K562 (cell line): ENCODE results near the gene GRK4. TPM values are rescaled to one million over a fixed set of nuclear protein-coding genes. Genes with fewer than 3 reads are reported as not detected.
"Not testable (repeated sequence)": the region's sequence is repeated elsewhere in the genome, so short reads cannot be mapped to it uniquely, and the experiment has no call there.

Experiments
- ATAC-seq: fragments of 200-7000 bp; cut with Tn5 transposase; 3 replicates; pipeline ENCODE4 v1.9.1; 2020; ENCODE audit warnings: moderate library complexity
- BruUV-seq: library from RNA; stranded (reverse); fragments of 400-500 nt; replicated peaks from 2 replicates; lab custom pipeline; 2021; lab: Mats Ljungman, UMichigan
- CTCF ChIA-PET: fragments of 300-600 bp; formaldehyde crosslinking; extraction: SDS; loops from one replicate; lab custom pipeline; 2021; ENCODE audit warnings: low intra/inter-chr PET ratio; lab: Yijun Ruan, JAX
- POLR2A ChIA-PET: fragments of 300-600, 350-650 bp; sonication (Branson Sonifier 250); formaldehyde crosslinking; extraction: SDS; loops from one replicate; lab custom pipeline; 2021; ENCODE audit warnings: antibody characterized with exemption, inconsistent platforms; lab: Yijun Ruan, JAX
- DNase-seq, 4 experiments: peaks; one replicate each; pipeline versions ENCODE4 v3.0.0 to v3.0.0-alpha.2; 2011 to 2018; ENCODE audit warnings: low spot score in 3 of 4, mixed read lengths in 3 of 4; ENCODE audit errors: extremely low read depth in 1 of 4
- FAIRE-seq: peaks from 2 replicates; lab custom pipeline; 2011; peaks lifted over from hg19 to GRCh38; lab: Jason Lieb, UNC
- H2AFZ ChIP-seq: 2 replicates; pipeline ENCODE4 v1.6.0; 2011; ENCODE audit warnings: low read depth, low read length, control low read depth, inconsistent platforms
- H3K27ac ChIP-seq: fragments of 200-600 bp; 3 replicates; pipeline ENCODE4 v1.8.0; 2011; ENCODE audit warnings: low read depth, mild to moderate bottlenecking, control low read depth, inconsistent platforms, low read length, moderate library complexity, mixed read lengths; ENCODE audit errors: extremely low read depth
- H3K27me3 ChIP-seq, 2 experiments: fragments of 300-600 bp in 1 of 2; 2 replicates in 1 of 2; 3 replicates in 1 of 2; pipeline versions ENCODE4 v1.6.0 to v1.8.0; 2011; ENCODE audit warnings: inconsistent platforms in 2 of 2, low read length in 2 of 2, mild to moderate bottlenecking in 1 of 2, mixed read lengths in 1 of 2, moderate library complexity in 1 of 2; ENCODE audit not compliant: control insufficient read depth in 2 of 2, insufficient read depth in 2 of 2
- H3K36me3 ChIP-seq: fragments of 300-600 bp; 3 replicates; pipeline ENCODE4 v1.8.0; 2011; ENCODE audit warnings: mild to moderate bottlenecking, low read length, inconsistent platforms; ENCODE audit not compliant: control insufficient read depth, insufficient read depth
- H3K4me1 ChIP-seq, 2 experiments: fragments of 200-600 bp in 1 of 2; replicated peaks in 1 of 2; 2 replicates in 1 of 2; 3 replicates in 1 of 2; pipeline versions ENCODE4 v1.5.1 to v1.8.0; 2011; ENCODE audit warnings: inconsistent platforms in 2 of 2, low read length in 2 of 2, mild to moderate bottlenecking in 1 of 2, mixed read lengths in 1 of 2, moderate library complexity in 1 of 2; ENCODE audit not compliant: control insufficient read depth in 2 of 2, insufficient read depth in 2 of 2
- H3K4me2 ChIP-seq: 2 replicates; pipeline ENCODE4 v1.6.1; 2011; ENCODE audit warnings: low read length, control low read depth, inconsistent platforms, mixed read lengths; ENCODE audit not compliant: insufficient read depth
- H3K4me3 ChIP-seq: fragments of 200-600 bp; sonication (generic), shearing (Covaris generic); 2 replicates; pipeline ENCODE4 v1.5.1; 2016; ENCODE audit warnings: control low read depth, inconsistent platforms
- H3K79me2 ChIP-seq: fragments of 200-600 bp; 3 replicates; pipeline ENCODE4 v1.8.0; 2011; ENCODE audit warnings: low read length, inconsistent platforms; ENCODE audit not compliant: control insufficient read depth, insufficient read depth
- H3K9ac ChIP-seq, 2 experiments: 2 replicates each; pipeline versions ENCODE4 v1.6.0 to v1.6.1; 2011; ENCODE audit warnings: low read depth in 2 of 2, low read length in 2 of 2, control low read depth in 1 of 2, inconsistent platforms in 1 of 2, mild to moderate bottlenecking in 1 of 2, mixed read lengths in 1 of 2; ENCODE audit not compliant: insufficient read depth in 1 of 2
- H3K9me1 ChIP-seq: one replicate; pipeline ENCODE4 v1.6.0; 2011; ENCODE audit warnings: inconsistent platforms, mild to moderate bottlenecking, low read length, moderate library complexity; ENCODE audit not compliant: control insufficient read depth, insufficient read depth
- H3K9me3 ChIP-seq: replicated peaks from 2 replicates; pipeline ENCODE4 v1.5.1; 2011; ENCODE audit warnings: low read depth, low read length, inconsistent platforms; ENCODE audit not compliant: control insufficient read depth, insufficient read depth
- H4K20me1 ChIP-seq: replicated peaks from 2 replicates; pipeline ENCODE4 v1.6.1; 2011; ENCODE audit warnings: low read length, inconsistent platforms, mixed read lengths; ENCODE audit not compliant: control insufficient read depth, insufficient read depth
- BRD9 ChIP-seq: fragments of 450-650 bp; IDR thresholded peaks from 2 replicates; pipeline ENCODE4 v1.6.1; 2018; ENCODE audit warnings: low read depth; ENCODE audit not compliant: partially characterized antibody
- NCOA6 ChIP-seq: fragments of 450-650 bp; IDR thresholded peaks from 2 replicates; pipeline ENCODE4 v1.6.1; 2017; ENCODE audit warnings: mild to moderate bottlenecking
- PHB ChIP-seq: fragments of 250-450 bp; sonication (Bioruptor Pico); IDR thresholded peaks from 2 replicates; pipeline ENCODE4 v1.5.0; 2021
- POLR2A ChIP-seq: fragments of 450-650 bp; conservative IDR thresholded peaks from 2 replicates; pipeline ENCODE4 v1.6.1; 2016
- WHSC1 ChIP-seq: IDR thresholded peaks from one replicate; pipeline ENCODE4 v1.6.1; 2012; ENCODE audit warnings: low read length, control low read depth, inconsistent platforms
- ZC3H11A ChIP-seq: IDR thresholded peaks from 2 replicates; pipeline ENCODE4 v1.6.1; 2012; ENCODE audit warnings: low read depth, low read length, improper control_type of control experiment
- WGBS: fragments of 100-300 bp; shearing (Covaris generic); methylation state at CpG from one replicate; pipeline ENCODE4 v1.1.6; 2016; ENCODE audit warnings: low coverage, mixed read lengths; ENCODE audit not compliant: insufficient coverage; ENCODE audit errors: missing lambda C conversion rate; 5-methylcytosine and 5-hydroxymethylcytosine counted together
- in situ Hi-C: fragments of 300-500 bp; cut with MboI; formaldehyde crosslinking; loops from 4 replicates; pipeline ENCODE4 v1.15.0; 2018; ENCODE audit warnings: inconsistent platforms, mixed read lengths
- intact Hi-C: fragments of 100-400 bp; cut with micrococcal nuclease; formaldehyde crosslinking; loops from 2 replicates; pipeline ENCODE4 v1.14.2; 2022
- polyA plus RNA-seq, 8 experiments: library from polyadenylated mRNA; depleted of rRNA in 4 of 8; stranded (reverse) in 5 of 8; unstranded in 3 of 8; fragments of >200 nt; fragmentation: Nextera tagmentation in 2 of 8; fragmentation: Illumina TruSeq in 1 of 8; extraction: Ambion mirVana in 2 of 8; extraction: Trizol in 1 of 8; gene quantifications; 2 replicates each; pipeline versions ENCODE4 v1.2.1 to v1.2.3, GENCODE V29; 2011 to 2014; ENCODE audit warnings: inconsistent platforms in 1 of 8, missing spikeins in 1 of 8
- total RNA-seq, 7 experiments: library from RNA; depleted of rRNA in 6 of 7; stranded (reverse); fragments of >200 nt in 6 of 7; fragmentation: Illumina TruSeq in 2 of 7; extraction: Trizol in 2 of 7; gene quantifications; 2 replicates each; pipeline versions ENCODE4 v1.2.1 to v1.2.3, GENCODE V29; 2011 to 2021; ENCODE audit warnings: low replicate concordance in 1 of 7
- TF ChIP-seq, protein P1 (sequence below): fragments of 250-450 bp; sonication (Bioruptor Pico); IDR thresholded peaks from 2 replicates; pipeline ENCODE4 v1.5.0; 2021

GRK4 gene
- total and polyA plus RNA-seq, 9 of the 15 experiments (the other 6 are each of a cell fraction or from before 2014, with no cell fraction given) = 1.1 to 4.8 (median 2.6) TPM

- not testable (repeated sequence) for FAIRE-seq
- peaks cover 69% of the 10 kb centered on the region for H3K36me3 ChIP-seq
Observed at GRCh38 chr4:2938411-2938810, 25.0 kb upstream of the GRK4 start.

GRCh38 chr4:2938906-2939305 is 24.5 kb upstream of the GRK4 start:
- no peak for FAIRE-seq
- H3K27me3 ChIP-seq = no peaks in the 10 kb centered on the region
- no peak overlapping the region for H3K4me3 ChIP-seq
- ATAC-seq = no peak
- intact Hi-C loops = no loop called here
- ChIA-PET POLR2A (interaction anchor here (0.6 kb wide), 1 partner anchor 9 kb away, joined by 3 read pairs; no protein-coding TSS in a partner anchor), CTCF (no interaction called here)
- 0 out of 4 replicates have a peak overlapping the region, but pooled peaks of 1 of the 2 experiments have one; percentile 31 for H3K9ac ChIP-seq
- no peak overlapping the region for H3K4me2 ChIP-seq
- no peaks in the 10 kb centered on the region for H3K9me1 ChIP-seq
- peaks cover 17 to 42% of the 10 kb centered on the region in 2 experiments; a peak in 4 of 5 replicates for H3K4me1 ChIP-seq
- no peak for DNase-seq
- peaks cover 18% of the 10 kb centered on the region; the same call in 2 of the 3 replicates for H3K79me2 ChIP-seq
- peaks cover 17% of the 10 kb centered on the region; the same call in 1 of the 2 replicates for H4K20me1 ChIP-seq
- no peak overlapping the region for H3K27ac ChIP-seq
- H3K36me3 ChIP-seq = peaks cover 74% of the 10 kb centered on the region
- H3K9me3 ChIP-seq = no peaks in the 10 kb centered on the region
- 91% methylated on average over 14 of the region's 14 CpGs for WGBS
- no TSS peak for BruUV-seq
- no peak overlapping the region for H2AFZ ChIP-seq
- TF ChIP-seq BRD9 = no peak
- no peak for TF ChIP-seq WHSC1
- TF ChIP-seq PHB (CRISPR knock-in tag) = no peak
- no peak for TF ChIP-seq ZC3H11A
- no peak for TF ChIP-seq NCOA6
- TF ChIP-seq, protein P1, sequence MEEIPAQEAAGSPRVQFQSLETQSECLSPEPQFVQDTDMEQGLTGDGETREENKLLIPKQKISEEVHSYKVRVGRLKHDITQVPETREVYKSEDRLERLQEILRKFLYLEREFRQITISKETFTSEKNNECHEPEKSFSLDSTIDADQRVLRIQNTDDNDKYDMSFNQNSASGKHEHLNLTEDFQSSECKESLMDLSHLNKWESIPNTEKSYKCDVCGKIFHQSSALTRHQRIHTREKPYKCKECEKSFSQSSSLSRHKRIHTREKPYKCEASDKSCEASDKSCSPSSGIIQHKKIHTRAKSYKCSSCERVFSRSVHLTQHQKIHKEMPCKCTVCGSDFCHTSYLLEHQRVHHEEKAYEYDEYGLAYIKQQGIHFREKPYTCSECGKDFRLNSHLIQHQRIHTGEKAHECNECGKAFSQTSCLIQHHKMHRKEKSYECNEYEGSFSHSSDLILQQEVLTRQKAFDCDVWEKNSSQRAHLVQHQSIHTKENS (CRISPR knock-in tag) = no peak
- in situ Hi-C loops = no loop called here

More at GRCh38 chr4:2938411-2938810, 25.0 kb upstream of the GRK4 start:
- Histone ChIP-seq H3K79me2 (peaks cover 23% of the 10 kb centered on the region; the same call in 2 of the 3 replicates), H4K20me1 (peaks cover 17% of the 10 kb centered on the region; the same call in 1 of the 2 replicates), H3K4me1 (peaks cover 17 to 47% of the 10 kb centered on the region in 2 experiments; a peak in 4 of 5 replicates)
- intact Hi-C loops, H2AFZ ChIP-seq, DNase-seq, in situ Hi-C loops, H3K9me3 ChIP-seq, H3K4me2 ChIP-seq, H3K27me3 ChIP-seq, CTCF ChIA-PET, H3K4me3 ChIP-seq, H3K9ac ChIP-seq, ATAC-seq, H3K27ac ChIP-seq, H3K9me1 ChIP-seq: not testable (repeated sequence)
- BruUV-seq = TSS peak; percentile 62
- 0 out of 2 replicates have a peak, but pooled peaks have one; percentile 13 for TF ChIP-seq POLR2A
- POLR2A ChIA-PET = interaction anchor here (1.2 kb wide), 1 partner anchor 9 kb away, joined by 4 read pairs; no protein-coding TSS in a partner anchor
- 99% methylated on average over 9 of the region's 10 CpGs for WGBS
